GM12874 (cell line): Measurements from ENCODE around the gene BCAS4.

Experiments
- TF ChIP-seq, protein P1 (sequence below): IDR thresholded peaks from 2 replicates; pipeline ENCODE4 v1.5.1; 2011; ENCODE audit warnings: low read depth, mild to moderate bottlenecking, control low read depth, low read length, moderate library complexity; ENCODE audit not compliant: insufficient read depth

BCAS4 gene

DNA sequence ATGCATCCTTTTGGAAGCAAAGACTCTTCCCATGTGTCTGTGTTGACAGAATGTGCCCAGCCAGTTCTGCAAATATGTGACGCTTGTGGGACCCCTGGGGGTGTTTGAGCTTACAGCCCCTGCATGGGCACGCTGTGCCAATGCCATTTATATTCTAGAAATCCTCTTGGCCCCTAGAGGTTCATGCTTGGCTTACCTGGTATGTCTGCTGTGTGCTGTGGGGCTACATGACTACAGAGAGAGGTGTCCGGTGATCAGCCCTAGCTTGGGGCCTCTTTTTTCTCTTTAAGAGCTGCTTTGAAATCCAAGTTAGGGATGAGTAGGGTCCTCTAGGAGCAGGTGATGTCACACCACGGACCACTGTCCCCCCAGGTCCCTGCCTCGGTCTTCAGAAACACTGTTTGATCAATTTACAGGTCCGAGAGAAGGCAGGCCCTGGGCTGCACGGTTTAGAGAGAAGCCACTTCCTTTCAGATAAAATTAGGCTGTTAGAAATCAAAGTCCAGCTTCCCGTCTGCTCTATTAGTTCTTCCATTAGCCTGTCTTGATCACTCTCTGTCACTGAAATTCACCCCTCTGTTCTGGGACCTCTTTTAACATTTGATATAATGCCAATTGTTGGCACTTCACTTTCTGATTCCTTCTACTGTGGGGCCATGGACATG lies 26.5 kb downstream of the BCAS4 start:
- TF ChIP-seq, protein P1, sequence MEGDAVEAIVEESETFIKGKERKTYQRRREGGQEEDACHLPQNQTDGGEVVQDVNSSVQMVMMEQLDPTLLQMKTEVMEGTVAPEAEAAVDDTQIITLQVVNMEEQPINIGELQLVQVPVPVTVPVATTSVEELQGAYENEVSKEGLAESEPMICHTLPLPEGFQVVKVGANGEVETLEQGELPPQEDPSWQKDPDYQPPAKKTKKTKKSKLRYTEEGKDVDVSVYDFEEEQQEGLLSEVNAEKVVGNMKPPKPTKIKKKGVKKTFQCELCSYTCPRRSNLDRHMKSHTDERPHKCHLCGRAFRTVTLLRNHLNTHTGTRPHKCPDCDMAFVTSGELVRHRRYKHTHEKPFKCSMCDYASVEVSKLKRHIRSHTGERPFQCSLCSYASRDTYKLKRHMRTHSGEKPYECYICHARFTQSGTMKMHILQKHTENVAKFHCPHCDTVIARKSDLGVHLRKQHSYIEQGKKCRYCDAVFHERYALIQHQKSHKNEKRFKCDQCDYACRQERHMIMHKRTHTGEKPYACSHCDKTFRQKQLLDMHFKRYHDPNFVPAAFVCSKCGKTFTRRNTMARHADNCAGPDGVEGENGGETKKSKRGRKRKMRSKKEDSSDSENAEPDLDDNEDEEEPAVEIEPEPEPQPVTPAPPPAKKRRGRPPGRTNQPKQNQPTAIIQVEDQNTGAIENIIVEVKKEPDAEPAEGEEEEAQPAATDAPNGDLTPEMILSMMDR: no peak

DNA sequence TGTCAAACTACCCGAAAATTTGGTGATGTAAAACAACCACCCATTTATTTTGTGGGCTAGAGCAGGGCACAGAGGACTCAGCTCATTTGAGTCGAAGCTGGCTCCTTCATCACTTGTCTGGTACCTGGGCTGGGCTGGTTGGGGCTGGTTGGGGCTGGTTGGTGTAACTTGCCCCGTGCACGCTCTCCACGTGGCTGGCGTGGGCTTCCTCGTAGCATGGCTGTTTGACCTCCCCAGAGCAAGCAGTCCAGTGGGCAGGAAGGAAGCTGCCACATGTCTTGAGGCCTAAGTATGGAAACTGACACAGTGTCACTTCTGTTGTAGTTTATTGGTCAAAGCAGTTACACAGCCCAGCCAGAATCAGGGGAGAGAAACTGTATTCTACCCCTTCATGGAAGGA lies 27.1 kb downstream of the BCAS4 start:
- TF ChIP-seq, protein P1: no peak

GRCh38 chr20:50823319-50823718 lies 28.5 kb downstream of the BCAS4 start:
- TF ChIP-seq, protein P1: no peak

- TF ChIP-seq, protein P1: no peak
Observed at GRCh38 chr20:50824137-50824536, 29.3 kb downstream of the BCAS4 start.

GRCh38 chr20:50826121-50826520 lies 31.3 kb downstream of the BCAS4 start:
- TF ChIP-seq, protein P1: no peak

GRCh38 chr20:50828363-50829136 lies 33.7 kb downstream of the BCAS4 start:
- TF ChIP-seq, protein P1: no peak

DNA sequence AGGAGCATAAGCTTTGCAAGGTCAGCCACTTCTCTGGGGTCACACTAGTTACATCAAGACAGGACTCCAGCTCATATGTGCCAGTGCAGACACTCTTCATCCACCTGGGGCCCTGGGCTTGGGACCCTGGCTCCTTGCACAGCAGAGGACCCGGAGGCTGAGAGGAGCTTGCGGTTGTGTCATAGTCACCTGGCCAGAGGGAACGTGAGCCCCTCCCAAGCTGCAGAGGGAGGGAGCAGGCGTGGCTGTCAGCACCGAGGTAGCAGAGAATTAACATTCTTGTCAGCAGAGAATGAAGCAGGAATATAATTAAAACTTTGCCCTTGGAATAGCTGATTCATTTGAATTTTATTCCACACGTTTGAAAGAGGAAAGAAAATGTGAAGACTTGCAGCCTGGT lies 36.8 kb downstream of the BCAS4 start:
- TF ChIP-seq, protein P1: no peak
